Fibroblast of the aortic adventitia (primary cell): ENCODE data around the gene ICAM2. TPM values are rescaled to one million over a fixed set of nuclear protein-coding genes. Genes with fewer than 3 reads are reported as not detected.

Experiments
- DNase-seq: peaks from one replicate; pipeline ENCODE4 v3.0.0-alpha.2; 2010; ENCODE audit warnings: low read depth
- H3K4me3 ChIP-seq: 2 replicates; pipeline ENCODE4 v1.5.1; 2011; ENCODE audit warnings: low read depth, mild to moderate bottlenecking, control low read depth, low read length, moderate library complexity
- total RNA-seq: library from RNA; depleted of rRNA; stranded (reverse); fragments of >200 nt; gene quantifications from 2 replicates; pipeline ENCODE4 v1.2.3, GENCODE V29; 2012; ENCODE audit warnings: low replicate concordance
- TF ChIP-seq, protein P1 (sequence below): IDR thresholded peaks from 2 replicates; pipeline ENCODE4 v1.5.1; 2011; ENCODE audit warnings: mild to moderate bottlenecking, low read length, control low read depth, inconsistent platforms; ENCODE audit not compliant: insufficient read depth

The ICAM2 gene
- total RNA-seq, 1 donor, result 2.6 TPM

DNA sequence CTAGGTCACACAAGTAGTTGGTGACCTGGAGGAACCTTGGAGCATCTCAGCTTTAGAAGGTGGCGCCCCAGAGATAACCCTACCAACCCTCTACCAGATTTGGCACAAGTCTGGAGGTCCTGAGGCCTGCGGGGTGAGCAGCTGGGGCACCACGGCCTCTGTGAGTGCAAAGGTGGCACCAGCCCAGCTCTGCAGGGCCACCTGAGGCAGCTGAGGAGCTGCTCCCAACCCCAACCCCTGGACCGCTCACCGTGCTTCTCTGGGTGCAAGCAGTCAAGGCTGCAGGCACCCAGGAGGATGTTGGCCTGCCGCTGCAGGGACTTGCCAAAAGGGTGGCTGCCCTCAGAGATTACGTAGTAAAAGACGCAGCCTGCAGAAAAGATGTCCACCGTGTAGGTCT, 28.4 kb upstream of the ICAM2 start:
- TF ChIP-seq, protein P1, sequence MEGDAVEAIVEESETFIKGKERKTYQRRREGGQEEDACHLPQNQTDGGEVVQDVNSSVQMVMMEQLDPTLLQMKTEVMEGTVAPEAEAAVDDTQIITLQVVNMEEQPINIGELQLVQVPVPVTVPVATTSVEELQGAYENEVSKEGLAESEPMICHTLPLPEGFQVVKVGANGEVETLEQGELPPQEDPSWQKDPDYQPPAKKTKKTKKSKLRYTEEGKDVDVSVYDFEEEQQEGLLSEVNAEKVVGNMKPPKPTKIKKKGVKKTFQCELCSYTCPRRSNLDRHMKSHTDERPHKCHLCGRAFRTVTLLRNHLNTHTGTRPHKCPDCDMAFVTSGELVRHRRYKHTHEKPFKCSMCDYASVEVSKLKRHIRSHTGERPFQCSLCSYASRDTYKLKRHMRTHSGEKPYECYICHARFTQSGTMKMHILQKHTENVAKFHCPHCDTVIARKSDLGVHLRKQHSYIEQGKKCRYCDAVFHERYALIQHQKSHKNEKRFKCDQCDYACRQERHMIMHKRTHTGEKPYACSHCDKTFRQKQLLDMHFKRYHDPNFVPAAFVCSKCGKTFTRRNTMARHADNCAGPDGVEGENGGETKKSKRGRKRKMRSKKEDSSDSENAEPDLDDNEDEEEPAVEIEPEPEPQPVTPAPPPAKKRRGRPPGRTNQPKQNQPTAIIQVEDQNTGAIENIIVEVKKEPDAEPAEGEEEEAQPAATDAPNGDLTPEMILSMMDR, result no peak
- no peak for DNase-seq
- no peak overlapping the region for H3K4me3 ChIP-seq

DNA sequence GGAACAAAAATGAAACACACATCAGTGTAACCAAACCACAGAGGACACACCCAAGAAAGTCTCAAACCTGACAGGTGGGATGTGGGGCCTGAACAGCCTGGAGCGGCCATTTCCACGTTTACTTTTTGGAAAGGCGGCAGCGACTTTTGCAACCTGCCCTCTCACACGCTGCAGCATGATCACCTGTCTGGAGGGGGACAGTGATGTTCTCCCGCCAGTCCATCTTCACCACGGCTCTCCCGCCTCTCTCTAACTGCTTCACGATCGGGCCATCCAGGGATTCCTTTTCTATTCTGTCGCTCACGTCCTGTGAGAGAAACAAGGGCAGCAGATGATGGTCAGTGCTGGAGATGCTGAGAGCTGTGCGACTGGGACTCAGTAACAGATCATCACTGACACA, 24.7 kb upstream of the ICAM2 start:
- H3K4me3 ChIP-seq, result no peak overlapping the region
- DNase-seq, result no peak
- TF ChIP-seq, protein P1, result no peak

DNA sequence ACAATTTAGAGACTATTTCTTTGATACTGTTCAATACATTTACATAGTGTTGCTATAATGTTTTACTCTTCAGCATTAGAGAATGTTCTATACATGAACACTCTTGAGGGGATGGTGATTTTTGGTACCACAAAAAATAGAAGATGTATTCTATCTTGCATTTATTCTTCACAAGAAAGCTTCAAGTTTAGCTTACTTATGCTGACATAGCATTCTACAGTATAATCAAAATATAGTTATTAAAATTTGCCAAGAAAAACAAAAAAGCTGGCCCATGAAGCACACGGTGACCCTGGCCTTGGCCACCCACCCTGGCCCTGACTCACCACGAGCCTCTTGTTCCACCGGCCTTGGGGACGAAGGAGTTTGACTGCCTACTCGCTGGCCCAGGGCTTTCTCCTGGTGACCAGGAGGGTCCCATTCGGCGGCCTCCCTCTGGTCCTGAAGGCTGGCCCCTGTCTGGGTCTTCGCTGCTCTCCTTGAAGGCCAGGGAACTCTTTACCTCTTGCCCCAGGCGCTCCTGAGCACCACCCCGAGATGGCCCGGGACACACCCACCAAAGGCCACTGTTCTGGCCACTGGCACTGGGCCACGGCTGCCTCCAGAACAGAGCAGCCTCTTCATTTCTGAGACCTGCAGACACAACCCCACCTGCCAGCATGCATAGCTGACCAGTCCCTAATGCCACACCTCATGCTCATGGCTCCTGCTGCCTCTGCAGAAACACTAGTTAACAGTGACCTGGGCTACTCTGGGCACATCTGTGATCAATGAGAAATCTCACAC, 22.5 kb upstream of the ICAM2 start:
- TF ChIP-seq, protein P1, result no peak
- DNase-seq, result peak; percentile 22
- H3K4me3 ChIP-seq, result no peak overlapping the region

DNA sequence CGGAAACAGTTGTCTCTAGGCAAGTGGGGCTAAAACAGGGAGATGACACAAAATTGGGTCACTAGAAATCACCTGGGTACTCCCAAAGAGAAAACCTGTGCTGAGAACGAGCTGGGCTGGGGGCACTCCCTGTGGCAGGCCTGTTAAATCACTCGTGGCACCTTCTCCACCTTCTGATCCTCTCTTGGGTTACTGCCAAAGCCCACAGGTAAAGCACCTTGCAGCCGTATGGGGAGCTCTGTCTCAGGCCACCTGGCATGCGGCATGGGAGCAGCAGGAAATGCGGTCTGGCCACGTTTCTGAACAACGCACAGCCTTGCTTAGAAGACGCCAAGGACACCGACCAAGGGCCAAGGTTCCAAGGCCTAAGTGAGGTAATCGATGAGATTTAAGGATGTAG, 21.5 kb upstream of the ICAM2 start:
- TF ChIP-seq, protein P1, result no peak
- no peak overlapping the region for H3K4me3 ChIP-seq
- DNase-seq, result no peak

DNA sequence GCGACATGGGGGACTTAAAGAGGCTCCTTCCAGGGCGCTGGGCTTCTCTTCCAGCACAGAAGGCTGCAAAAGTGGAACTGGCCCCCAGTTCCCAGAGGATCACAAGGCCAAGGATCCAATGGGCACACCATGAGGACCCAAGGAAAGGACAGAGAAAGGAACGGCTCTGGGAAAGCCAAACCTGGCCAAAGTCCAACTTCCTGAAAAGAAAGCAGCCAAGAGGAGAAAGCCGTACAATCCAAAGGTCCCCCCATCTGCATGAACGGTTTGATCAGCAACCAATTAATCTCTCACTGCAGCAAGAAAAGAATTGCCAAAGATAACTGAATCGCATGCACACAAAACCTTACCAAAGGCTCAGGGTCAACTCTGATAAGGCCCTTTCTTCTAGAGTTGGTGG, 19.8 kb upstream of the ICAM2 start:
- no peak overlapping the region for H3K4me3 ChIP-seq
- no peak for DNase-seq
- TF ChIP-seq, protein P1, result no peak

DNA sequence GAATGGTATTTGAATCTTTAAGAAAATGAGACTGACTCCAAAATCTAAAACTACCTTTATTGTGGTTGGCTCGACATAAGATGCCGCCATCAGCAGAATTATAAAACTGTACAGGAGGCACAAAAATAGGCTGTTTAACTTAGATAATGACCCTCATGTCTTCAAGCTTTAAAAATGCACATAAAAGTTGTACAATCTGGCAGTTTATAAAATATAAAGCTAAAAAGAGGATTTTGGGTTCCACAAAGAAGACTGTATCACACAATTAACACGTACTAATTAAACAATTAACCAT, 18.6 kb upstream of the ICAM2 start:
- TF ChIP-seq, protein P1, result no peak
- H3K4me3 ChIP-seq, result no peak overlapping the region
- DNase-seq, result no peak
